Anterior cingulate cortex (tissue), 58 donors: ENCODE results near the gene WDFY3.
"Not testable (repeated sequence)": the region's sequence is repeated elsewhere in the genome, so short reads cannot be mapped to it uniquely, and the experiment has no call there.

ENCODE experiments used
- DNase-seq, 58 donors: peaks; one replicate each; lab custom pipeline; 2025; lab: John Stamatoyannopoulos, UW

WDFY3 gene

DNA sequence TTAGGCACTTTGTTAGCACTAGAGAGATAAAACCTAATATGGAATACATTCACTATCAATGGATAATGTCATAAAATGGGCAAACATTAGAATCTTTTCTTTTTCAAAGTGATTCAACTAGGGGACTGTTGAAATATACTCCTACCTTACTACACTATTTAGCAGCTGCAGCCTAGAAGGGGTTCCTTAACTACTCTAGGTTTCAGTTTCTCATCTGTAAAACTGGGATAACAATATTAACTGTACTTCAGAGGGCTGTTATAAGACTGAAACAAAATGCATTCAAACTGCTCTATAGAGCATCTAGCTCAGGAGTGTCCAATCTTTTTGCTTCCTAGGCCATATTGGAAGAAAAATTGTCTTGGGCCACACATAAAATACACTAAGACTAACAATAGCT, 236.1 kb downstream of the WDFY3 start:
- no peak for DNase-seq

DNA sequence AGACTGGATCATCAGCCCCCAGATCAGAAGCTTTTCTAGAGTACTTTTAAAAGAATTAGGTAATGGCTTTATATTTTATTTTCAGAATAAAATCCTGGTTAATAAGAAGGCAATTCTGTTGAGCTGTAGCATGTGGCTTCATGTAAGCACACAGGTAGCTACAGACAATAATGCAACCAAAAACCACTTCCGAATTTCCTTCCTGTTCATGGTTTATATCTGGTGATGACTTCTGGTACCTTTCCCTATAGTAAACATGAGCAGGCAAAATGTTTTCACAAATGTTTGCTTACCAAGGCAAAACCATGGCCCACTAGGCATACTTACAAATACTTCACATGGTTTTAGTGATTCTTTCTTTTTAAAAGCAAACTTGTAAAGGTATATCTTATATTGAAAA, 239.0 kb downstream of the WDFY3 start:
- DNase-seq = no peak

DNA sequence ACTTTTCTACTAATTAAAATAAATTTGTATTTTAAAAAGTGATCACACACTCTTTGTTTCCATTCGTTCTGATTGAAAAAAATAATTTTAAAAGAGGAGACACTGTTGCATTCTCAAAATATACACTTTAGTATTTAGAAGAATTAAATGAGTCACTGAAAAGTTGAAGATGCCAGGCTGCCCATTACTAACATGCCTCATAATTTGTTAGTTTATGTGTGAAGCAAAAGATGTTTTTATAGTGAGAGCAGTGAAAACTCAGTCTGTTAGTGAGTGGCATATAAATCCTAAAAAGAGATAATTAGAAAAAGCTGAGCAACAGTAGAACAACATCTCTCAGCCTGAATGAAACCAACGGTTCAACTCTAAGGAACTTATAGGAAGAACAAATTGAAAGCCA, 240.1 kb downstream of the WDFY3 start:
- DNase-seq = no peak

DNA sequence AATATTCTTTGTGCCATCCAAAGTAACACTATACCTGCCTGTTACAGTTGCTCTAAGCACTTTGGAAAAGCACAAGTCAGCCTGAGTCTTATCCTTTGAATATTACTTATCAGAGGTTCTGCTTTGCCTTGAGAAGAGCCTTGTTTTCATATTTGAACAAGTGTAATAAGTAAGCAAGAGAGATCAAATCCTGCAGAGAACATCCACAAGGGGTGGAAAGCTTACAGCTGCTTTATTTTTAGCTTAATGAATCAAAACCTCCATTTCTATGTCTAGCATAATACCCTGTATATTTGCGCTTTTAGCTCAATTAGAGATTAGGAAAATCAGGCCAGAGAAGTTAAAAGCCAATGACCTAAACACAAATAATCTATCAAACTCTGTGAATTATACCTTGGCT, 243.8 kb downstream of the WDFY3 start:
- no peak for DNase-seq

DNA sequence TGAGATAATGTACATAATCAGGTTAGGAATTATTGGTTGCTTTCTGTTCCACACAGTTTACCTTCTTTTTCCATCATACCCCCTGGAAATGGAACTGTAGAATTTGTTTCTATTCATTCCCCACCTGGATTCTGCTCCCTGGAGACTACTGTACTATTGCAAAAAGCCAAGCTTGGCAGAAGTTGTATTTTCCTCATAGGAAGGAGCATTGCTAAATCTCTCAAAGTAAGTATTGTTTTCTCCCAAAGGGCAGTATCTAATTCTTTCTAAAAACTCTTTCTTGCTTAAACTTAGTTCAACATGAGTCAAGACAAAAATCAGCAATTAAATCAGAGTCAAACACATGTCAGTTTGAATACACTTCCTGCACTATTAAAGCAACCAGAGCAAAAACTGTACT, 247.4 kb downstream of the WDFY3 start:
- no peak for DNase-seq

DNA sequence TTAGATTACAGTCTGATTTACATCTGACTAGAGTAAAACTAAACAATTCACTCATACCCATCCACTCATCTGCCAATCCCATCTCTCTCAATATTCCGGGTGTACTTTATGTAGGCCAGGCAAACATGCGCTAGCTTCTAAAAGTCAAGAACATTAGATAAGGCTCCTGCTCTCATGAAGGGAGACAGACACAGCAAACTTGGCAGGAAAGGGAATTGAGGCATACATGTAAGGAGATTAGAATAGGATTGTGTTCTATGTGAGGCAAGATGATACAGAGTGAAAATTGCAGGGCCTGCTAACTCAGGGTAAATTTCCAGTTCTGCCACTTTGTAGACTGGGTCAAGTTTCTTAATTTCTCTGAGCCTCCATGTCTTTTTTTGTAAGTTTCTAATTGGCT, 247.8 kb downstream of the WDFY3 start:
- no peak for DNase-seq

DNA sequence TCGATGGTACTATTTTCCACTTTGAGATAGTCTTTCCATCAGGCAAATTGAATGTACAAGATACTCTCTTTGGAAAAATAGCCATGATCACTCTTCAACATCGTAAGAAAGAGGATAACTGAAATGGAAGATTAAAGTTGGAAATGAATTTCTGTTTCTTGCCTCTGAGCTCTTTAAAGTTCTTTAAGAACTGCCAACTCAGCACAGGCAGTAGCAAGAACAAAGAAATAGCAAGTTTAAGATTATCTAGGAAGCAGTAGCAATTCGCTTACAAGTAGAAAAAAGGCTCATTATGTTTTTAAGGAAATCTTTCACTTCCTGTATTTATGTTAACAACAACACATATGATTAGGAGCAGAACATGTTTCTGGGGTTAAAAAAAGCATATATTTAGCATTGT, 255.9 kb downstream of the WDFY3 start:
- DNase-seq = no peak

DNA sequence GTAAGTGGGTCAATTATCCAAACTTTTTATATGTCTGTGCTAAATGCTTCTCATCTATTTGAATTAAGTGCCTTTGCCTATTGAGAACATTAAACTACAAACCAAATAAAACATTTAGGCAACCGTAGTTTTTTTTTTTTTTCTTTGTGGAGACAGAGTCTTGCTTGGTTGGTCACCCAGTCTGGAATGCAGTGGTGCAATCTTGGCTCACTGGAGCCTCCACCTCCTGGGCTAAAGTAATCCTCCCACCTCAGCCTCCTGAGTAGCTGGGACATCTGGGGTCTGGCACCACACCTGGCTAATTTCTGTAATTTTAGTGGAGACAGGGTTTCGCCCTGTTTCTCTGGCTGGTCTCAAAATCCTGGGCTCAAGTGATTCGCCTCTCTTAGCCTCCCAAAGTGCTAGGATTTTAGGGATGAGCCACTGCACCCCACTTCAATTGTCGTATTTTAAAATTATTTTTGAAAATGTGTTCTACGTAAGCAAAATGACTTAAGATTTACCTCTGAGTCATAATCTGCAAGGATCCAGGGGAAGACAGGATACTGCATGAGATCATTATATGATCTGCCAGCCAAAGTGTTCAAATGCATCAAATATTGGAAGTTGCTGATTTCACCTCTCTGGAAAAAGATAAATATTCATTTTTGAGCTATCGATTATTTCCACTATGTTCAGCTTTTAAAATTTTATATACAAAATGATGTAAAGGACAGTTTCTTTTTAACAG, 257.9 kb downstream of the WDFY3 start:
- DNase-seq = no peak

DNA sequence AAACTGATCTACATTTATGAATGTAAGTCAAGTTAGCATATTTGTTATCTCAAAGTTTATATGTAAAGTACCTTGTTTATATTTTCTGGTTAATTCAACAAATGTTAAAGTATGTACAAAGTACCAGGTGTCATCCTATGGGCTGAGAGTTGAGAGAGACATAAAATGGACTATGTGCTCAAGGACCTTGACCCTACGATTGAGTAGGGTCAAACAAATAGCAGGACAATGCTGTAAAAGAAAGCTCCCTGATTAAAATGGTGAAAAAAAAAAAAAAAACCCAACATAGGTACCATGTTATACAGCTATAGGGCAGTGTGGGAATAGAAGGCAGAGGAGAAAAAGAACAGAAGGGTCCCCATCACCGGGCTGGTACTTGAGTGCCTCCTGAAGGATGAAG, 260.2 kb downstream of the WDFY3 start:
- no peak for DNase-seq

DNA sequence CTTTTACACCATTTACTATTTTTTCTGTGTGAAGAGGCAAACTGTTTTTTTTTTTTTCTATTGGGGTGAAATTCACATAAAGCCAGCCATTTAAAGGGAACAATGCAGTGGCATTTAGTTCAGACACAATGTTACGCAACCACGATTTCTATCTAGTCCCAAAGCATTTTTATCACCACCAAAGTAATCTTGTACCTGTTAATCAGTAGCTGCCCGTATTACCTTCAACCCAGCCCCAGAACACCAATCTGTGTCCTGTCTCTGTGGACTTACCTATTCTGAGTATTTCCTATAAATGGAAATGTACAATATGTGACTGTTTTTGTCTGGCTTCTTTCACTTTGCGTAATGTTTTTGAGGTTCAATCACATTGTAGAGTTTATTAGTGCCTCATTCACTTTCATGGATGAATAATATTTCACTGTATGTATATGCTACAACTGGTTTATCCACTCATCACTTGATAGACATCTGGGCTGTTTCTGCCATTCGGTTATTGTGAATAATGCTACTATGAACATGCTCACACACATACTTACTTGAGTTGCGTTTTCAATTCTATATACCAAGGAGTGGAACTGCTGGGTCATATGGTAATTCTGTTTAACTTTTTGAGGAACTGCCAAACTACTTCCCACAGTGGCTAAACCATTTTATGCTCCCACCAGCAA, 267.4 kb downstream of the WDFY3 start:
- no peak for DNase-seq

DNA sequence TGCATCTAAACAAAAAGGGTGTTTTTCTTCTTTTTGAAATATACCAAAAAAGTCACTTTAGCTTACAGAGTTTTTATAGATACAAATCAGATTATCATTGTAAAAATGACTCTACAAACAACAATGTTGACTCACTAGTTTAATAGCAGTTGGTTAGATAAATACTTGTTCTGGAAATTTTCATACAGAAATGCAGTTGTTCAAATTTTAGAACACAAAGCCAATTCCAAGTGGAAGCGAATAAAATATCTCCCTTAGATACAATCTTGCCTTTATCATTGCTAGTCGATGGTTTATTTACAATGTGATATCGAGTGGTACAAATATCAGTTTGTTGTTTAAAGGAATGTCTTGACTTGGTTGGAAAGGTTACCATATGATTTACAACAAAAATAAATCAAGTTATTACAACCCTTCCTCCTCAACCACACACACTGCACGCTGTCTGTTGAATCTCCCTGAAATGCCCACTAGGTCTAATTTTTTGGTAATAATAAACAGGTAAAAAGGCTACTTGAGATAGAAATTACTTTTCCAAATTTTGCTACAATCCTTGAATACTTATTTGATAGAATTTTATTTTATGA, 268.8 kb downstream of the WDFY3 start:
- DNase-seq = no peak

DNA sequence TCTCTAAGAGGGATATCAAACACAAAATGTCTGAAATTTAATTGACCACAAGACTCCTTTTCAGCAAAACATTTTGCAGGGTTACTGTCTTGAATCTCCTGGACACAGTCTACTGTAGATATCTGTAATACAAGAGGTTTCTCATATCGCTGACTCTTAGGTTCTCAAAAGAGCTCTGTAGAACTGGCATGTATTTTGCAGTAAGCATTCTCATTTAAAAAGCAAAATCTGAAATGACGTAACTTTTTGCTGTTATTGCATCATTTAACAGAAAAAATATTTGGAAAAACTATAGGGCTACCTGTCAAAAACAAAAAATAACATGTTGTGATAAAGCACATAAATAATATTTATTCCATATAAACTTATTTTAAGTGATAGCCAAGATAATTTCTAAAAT, 269.3 kb downstream of the WDFY3 start:
- DNase-seq = no peak

DNA sequence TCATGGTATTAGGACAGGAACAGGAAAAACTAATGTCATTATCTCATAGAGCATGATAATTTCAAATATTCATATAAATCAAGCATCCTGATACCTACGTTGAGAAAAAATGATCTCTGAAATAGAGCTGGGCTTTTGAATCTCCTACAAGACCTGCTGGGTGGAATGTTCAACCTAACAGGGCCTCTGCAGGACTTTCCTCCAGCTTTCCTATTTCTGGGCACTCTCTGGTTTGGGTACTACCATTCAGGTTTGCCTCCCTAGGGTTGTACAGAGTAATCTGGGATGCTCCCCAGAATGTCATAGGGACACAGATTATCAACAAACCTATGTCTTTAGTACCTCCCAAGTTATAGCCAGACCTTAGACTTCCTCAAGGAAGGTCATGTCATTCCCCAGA, 274.7 kb downstream of the WDFY3 start:
- DNase-seq = no peak

DNA sequence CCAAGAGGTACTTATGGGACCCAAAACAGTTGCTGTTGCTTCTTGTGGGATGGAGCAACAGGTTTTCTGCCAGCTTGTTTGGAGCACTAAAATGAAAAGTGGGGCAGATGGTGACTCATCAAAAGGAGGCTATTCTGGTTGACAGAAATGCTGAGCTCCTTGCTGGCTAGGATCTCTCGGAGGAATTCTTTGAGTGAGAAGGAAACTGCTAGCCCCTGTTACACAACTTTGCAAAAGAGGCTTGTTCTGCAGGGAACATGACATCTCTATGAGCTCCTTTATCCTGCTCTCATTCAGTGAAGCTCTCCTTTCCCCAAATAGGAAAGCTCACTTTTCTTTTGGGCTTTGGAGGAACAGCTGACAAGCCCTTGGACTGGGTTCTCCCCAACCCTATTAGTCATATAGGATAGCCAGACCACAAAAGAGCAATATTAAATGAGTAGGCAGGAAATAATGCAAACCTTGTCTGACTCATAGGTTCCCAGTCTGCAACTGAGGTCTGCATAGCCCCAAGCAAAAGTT, 275.3 kb downstream of the WDFY3 start:
- DNase-seq = peak in 32 of 58 donors; percentile 5 to 80 (median 32)

DNA sequence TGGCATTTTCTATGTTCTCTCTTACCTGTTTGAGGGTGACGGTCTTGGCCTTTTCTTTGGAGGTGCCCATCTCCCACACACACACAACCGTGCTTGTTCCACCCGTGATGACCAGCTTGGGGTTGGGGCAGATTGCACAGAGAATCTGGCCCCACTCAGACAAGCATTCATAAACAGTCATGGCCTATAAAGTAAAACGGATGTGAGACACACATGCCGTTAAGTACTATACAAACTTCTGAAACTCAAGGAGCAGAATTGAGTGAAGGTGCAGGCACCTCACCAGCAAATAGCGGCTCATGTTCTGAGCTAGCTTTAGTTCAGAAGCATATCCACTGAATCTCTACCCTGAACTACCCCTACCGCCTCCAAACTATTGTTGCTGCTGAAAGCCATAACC, 276.0 kb downstream of the WDFY3 start:
- no peak for DNase-seq

DNA sequence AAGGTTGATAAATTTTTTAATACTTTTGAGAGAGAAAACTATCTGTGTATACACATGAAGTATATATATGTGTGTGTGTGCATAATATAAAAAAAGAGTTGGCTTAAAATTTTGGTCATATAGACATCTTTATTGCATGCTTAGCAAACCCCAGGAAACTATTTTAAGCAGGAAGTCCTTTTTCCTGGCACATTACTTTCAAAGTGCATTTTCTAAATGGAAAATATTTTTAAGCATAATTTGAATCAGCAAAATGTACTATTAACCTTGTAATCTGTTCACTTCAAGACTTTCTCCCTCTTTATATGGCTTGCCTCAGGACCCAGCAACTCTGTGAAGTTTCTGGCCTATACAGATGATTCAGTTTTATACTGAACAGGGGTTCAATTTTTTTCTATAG, 277.3 kb downstream of the WDFY3 start:
- no peak for DNase-seq

DNA sequence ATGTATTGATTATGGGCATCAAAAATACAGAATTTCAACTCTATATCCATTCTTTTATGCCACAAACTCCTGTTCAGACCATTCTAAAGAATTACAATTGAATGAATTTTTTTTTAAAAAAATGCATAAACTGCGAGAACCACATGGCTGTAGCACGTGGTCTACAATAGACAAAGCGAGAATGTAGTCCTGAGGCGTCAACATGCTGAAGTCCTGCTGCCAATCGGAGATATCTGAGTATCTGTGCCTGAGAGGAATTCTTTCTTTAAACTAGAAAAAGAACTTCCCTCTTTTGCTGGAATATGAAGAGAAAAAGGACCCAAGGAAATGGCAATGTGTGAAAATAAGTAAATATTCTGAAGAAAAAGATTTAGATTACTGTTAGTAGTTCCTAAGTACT, 277.9 kb downstream of the WDFY3 start:
- no peak for DNase-seq

DNA sequence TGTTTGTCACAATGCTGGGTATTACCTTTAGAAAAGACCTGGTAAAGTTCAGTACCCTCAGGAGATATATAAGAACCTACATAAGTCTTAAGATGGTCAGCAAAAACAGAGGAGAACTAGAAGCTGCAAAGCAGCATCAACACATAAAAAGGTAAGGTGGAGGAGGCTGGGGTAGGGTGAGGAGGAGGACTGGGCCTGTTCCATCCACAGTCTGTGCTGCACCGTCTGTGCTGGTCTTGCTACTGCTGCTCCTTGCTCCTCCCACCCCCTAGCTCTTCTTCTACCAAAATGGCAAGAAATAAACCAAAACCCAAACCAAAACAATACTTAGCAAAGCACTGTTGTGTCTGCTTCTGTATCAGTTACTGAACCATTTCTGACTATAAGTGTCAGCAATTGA, 281.4 kb downstream of the WDFY3 start:
- DNase-seq = peak in 4 of 58 donors; percentile 3 to 43 (median 14)

DNA sequence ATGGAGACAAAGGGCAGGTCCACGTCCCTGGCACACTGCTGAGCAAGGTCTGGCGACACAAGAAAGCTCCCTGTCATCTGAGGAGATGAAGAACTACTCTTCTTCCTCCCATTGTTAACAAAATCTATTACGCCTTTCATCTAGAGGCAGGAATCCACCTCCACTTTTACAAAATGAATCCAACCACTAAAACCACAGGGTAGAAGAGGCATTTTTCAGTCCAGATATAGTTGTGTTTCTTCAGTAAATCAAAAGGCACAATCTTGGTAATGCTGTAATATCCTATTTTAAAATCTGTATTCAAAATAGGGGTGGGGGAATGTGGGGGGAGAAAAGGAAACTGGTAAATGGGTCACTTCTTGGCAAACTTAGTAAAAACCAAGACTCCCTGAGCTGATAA, 282.1 kb downstream of the WDFY3 start:
- DNase-seq = no peak

DNA sequence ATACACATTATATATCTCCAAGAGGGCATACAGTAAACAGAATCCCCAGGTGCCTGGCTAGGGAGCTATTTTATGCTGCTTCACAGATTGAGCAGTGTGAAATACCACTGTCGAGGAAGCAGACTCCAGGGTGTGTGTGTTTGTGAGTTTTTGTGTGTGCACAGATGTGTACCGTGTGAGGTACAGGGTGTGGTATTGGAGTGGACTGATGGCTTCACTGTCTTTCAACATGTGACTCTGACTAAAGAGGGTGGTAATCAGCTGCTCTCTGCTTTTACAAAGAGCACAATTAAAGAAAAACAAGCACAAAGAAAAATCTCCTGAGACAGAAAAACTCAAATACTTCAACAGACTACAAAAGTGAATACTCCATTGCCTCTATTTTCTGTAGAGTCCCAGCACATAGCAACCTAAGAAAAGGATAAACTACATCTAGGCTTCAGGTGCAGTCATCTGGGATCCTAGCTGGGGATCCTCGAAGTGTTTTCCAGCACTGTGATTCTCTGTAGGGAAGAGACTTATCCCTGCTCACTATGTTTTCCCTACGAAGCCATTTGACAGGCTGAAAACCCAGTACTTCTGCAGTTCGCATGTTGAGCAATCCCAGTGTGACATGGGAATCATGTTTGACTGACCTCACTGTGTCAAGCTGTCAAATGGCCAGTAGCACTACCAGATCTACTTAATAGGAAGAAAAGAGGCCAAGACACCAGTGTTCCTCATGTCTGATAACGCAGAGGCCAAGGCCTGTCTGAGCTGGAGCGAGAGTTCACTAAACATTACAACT, 283.2 kb downstream of the WDFY3 start:
- DNase-seq = no peak

DNA sequence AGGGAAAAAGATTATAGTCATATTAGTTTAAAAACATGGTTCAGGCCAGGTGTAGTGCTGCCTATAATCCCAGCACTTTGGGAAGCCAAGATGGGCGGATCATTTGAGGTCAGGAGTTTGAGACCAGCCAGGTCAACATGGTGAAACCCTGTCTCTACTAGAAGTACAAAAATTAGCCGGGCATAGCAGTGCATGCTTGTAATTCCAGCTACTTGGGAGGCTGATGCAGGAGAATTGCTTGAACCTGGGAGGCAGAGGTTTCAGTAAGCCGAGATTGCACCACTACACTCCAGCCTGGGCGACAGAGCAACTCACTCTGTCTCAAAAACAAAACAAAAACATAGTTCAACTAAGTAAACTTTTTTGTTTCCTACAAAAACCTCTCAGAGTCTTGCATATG, 283.8 kb downstream of the WDFY3 start:
- not testable (repeated sequence) for DNase-seq
